ENCODE data around the gene MYRF. TPM values are rescaled to one million over a fixed set of nuclear protein-coding genes. Genes with fewer than 3 reads are reported as not detected.

MYRF gene
- total RNA-seq, 1 donor from 2014 or later = 0.78 TPM

GRCh38 chr11:61746442-61747191 is 5.8 kb upstream of the MYRF start:
- intact Hi-C loops (cut with micrococcal nuclease) = loop anchor here (1.0 kb wide), 1 partner anchor 362 kb away; no protein-coding TSS in a partner anchor
- Mint-ChIP-seq H3K27ac (no peak overlapping the region), H3K4me1 (no peaks in the 10 kb centered on the region), H3K36me3 (ENCODE audit: low read depth) (no peaks in the 10 kb centered on the region), H3K9me3 (no peaks in the 10 kb centered on the region), H3K27me3 (peaks cover 17% of the 10 kb centered on the region), H3K4me3 (no peak overlapping the region)
- POLR2A ChIA-PET = no interaction called here
- TF ChIP-seq, protein P1, sequence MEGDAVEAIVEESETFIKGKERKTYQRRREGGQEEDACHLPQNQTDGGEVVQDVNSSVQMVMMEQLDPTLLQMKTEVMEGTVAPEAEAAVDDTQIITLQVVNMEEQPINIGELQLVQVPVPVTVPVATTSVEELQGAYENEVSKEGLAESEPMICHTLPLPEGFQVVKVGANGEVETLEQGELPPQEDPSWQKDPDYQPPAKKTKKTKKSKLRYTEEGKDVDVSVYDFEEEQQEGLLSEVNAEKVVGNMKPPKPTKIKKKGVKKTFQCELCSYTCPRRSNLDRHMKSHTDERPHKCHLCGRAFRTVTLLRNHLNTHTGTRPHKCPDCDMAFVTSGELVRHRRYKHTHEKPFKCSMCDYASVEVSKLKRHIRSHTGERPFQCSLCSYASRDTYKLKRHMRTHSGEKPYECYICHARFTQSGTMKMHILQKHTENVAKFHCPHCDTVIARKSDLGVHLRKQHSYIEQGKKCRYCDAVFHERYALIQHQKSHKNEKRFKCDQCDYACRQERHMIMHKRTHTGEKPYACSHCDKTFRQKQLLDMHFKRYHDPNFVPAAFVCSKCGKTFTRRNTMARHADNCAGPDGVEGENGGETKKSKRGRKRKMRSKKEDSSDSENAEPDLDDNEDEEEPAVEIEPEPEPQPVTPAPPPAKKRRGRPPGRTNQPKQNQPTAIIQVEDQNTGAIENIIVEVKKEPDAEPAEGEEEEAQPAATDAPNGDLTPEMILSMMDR (IDR thresholded peaks at IDR 0.05) = no peak
- CTCF ChIA-PET = interaction anchor here (1.0 to 3.1 kb wide), 6 partner anchors 12 to 361 kb away, joined by 3 to 20 read pairs (median 3); no protein-coding TSS in a partner anchor
- ATAC-seq (ENCODE audit: low read depth) (no peak), DNase-seq (no peak)

DNA sequence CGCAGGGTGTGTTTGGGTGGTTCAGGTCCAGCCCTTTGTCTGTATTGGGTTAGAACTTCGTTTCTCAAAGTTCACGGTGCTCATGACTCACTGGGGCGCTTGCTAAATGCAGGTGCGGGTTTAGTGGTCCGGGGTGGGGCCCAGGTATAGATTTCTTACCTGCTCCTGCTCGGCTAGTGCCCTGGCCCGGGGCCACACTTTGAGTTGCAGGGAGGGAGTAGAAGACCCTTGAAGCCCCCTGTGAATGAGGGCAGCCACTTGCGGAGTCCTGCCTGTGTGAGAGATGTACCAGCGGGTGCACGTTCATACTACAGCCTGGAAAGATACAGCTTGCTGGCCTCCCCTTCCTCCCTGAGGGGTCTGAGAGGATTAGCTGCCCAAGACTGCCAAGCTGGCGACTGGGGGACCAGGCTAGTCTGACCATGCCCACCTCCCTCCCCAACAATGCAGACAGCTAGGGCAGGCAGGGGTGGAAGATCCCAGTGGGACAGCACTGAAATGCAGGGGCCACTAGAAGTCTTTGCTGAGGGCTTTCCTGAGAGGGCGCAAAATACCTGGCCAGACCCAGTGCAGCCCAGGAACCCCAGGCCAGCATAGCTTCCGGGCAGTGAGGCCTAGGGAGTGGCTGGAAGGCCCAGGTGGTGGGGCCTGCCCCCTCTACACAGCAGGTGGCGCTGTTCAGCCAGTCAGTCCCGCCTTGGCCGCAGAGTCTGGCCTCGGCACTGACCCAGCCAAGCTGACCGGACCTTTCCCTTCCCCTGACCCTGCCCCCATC is 5.1 kb upstream of the MYRF start:
- intact Hi-C loops (cut with micrococcal nuclease) = loop anchor here (1.0 kb wide), 1 partner anchor 361 kb away; no protein-coding TSS in a partner anchor
- ChIA-PET POLR2A (no interaction called here), CTCF (interaction anchor here (0.7 to 3.1 kb wide), 7 partner anchors 11 to 361 kb away, joined by 3 to 20 read pairs (median 3); no protein-coding TSS in a partner anchor)
- Mint-ChIP-seq H3K9me3 (no peaks in the 10 kb centered on the region), H3K27ac (no peak overlapping the region), H3K36me3 (ENCODE audit: low read depth) (no peaks in the 10 kb centered on the region), H3K4me3 (no peak overlapping the region), H3K4me1 (peaks cover 4% of the 10 kb centered on the region), H3K27me3 (peaks cover 22% of the 10 kb centered on the region)
- peak; percentile 51 for ATAC-seq (ENCODE audit: low read depth)
- DNase-seq = peak; percentile 42
- TF ChIP-seq, protein P1 (IDR thresholded peaks at IDR 0.05) = peak; percentile 39

- ATAC-seq (ENCODE audit: low read depth) = no peak
- intact Hi-C loops (cut with micrococcal nuclease) = loop anchor here (1.0 kb wide), 1 partner anchor 360 kb away; no protein-coding TSS in a partner anchor
- ChIA-PET CTCF (interaction anchor here (0.7 to 3.1 kb wide), 4 partner anchors 14 to 360 kb away, joined by 3 to 20 read pairs (median 6); no protein-coding TSS in a partner anchor), POLR2A (no interaction called here)
- H3K9me3 Mint-ChIP-seq = no peaks in the 10 kb centered on the region
- TF ChIP-seq, protein P1 (IDR thresholded peaks at IDR 0.05) = no peak
- no peak overlapping the region for H3K27ac Mint-ChIP-seq
- no peak overlapping the region for H3K4me3 Mint-ChIP-seq
- no peaks in the 10 kb centered on the region for H3K36me3 Mint-ChIP-seq (ENCODE audit: low read depth)
- H3K27me3 Mint-ChIP-seq = peaks cover 23% of the 10 kb centered on the region
- no peak for DNase-seq
- peaks cover 5% of the 10 kb centered on the region for H3K4me1 Mint-ChIP-seq
These were observed 4.5 kb upstream of the MYRF start for GRCh38 chr11:61747967-61748285.

GRCh38 chr11:61749591-61750217 is 2.7 kb upstream of the MYRF start:
- H3K36me3 Mint-ChIP-seq (ENCODE audit: low read depth) = no peaks in the 10 kb centered on the region
- H3K4me3 Mint-ChIP-seq = no peak overlapping the region
- ATAC-seq (ENCODE audit: low read depth) (no peak), DNase-seq (no peak)
- H3K9me3 Mint-ChIP-seq = no peaks in the 10 kb centered on the region
- intact Hi-C loops (cut with micrococcal nuclease) = loop anchor here (5.0 kb wide), 1 partner anchor 43 kb away; the partner anchor contains the start of genes FEN1 and TMEM258
- H3K27ac Mint-ChIP-seq = no peak overlapping the region
- H3K27me3 Mint-ChIP-seq = peaks cover 34% of the 10 kb centered on the region
- H3K4me1 Mint-ChIP-seq = peaks cover 7% of the 10 kb centered on the region
- POLR2A ChIA-PET = no interaction called here
- TF ChIP-seq, protein P1 (IDR thresholded peaks at IDR 0.05) = no peak
- CTCF ChIA-PET = interaction anchor here (2.2 to 2.5 kb wide), 2 partner anchors 332 to 358 kb away, joined by 5 to 8 read pairs; no protein-coding TSS in a partner anchor
